ENCODE measurements around the gene TRPM7.
A peak's percentile ranks its signal among the peaks of the same experiment; 100 is the strongest.

Gene TRPM7

GRCh38 chr15:50655555-50655954 is 31.0 kb downstream of the TRPM7 start:
- no peak for TF ChIP-seq SUZ12 (IDR thresholded peaks at IDR 0.05; ENCODE audit: extremely low read depth, insufficient read depth, insufficient read length)
- no peak for TF ChIP-seq YY1 (IDR thresholded peaks at IDR 0.05; ENCODE audit: insufficient read depth, insufficient read length)
- TF ChIP-seq ZNF274 (IDR thresholded peaks at IDR 0.05; ENCODE audit: low read depth, low read length), result no peak

GRCh38 chr15:50653156-50653743 is 33.3 kb downstream of the TRPM7 start:
- no peak overlapping the region for H3K4me3 ChIP-seq (ENCODE audit: insufficient read length, low read depth)
- DNase-seq (ENCODE audit: low read depth, low spot score), result no peak
- TF ChIP-seq ZNF274 (IDR thresholded peaks at IDR 0.05; ENCODE audit: low read depth, low read length) (no peak), YY1 (IDR thresholded peaks at IDR 0.05; ENCODE audit: insufficient read depth, insufficient read length) (no peak), SUZ12 (IDR thresholded peaks at IDR 0.05; ENCODE audit: extremely low read depth, insufficient read depth, insufficient read length) (no peak)
- no peaks in the 10 kb centered on the region for H3K27me3 ChIP-seq (ENCODE audit: insufficient read depth, insufficient read length)
- H3K4me1 ChIP-seq (ENCODE audit: insufficient read depth, insufficient read length), result no peaks in the 10 kb centered on the region
- no peaks in the 10 kb centered on the region for H3K9me3 ChIP-seq (ENCODE audit: insufficient read depth, low read length)
- H3K36me3 ChIP-seq (ENCODE audit: insufficient read depth, insufficient read length, low read length), result peaks cover 46% of the 10 kb centered on the region
- H3K9ac ChIP-seq (ENCODE audit: insufficient read length, low read depth), result no peak overlapping the region

More at GRCh38 chr15:50655555-50655954, 31.0 kb downstream of the TRPM7 start:
- no peaks in the 10 kb centered on the region for H3K27me3 ChIP-seq (ENCODE audit: insufficient read depth, insufficient read length)
- H3K9me3 ChIP-seq (ENCODE audit: insufficient read depth, low read length), result no peaks in the 10 kb centered on the region
- no peaks in the 10 kb centered on the region for H3K4me1 ChIP-seq (ENCODE audit: insufficient read depth, insufficient read length)
- H3K36me3 ChIP-seq (ENCODE audit: insufficient read depth, insufficient read length, low read length), result peaks cover 27% of the 10 kb centered on the region
- H3K9ac ChIP-seq (ENCODE audit: insufficient read length, low read depth), result no peak overlapping the region
- DNase-seq (ENCODE audit: low read depth, low spot score), result no peak
- no peak overlapping the region for H3K4me3 ChIP-seq (ENCODE audit: insufficient read length, low read depth)

- H3K4me3 ChIP-seq (ENCODE audit: insufficient read length, low read depth), result no peak overlapping the region
- TF ChIP-seq YY1 (IDR thresholded peaks at IDR 0.05; ENCODE audit: insufficient read depth, insufficient read length) (no peak), ZNF274 (IDR thresholded peaks at IDR 0.05; ENCODE audit: low read depth, low read length) (no peak), SUZ12 (IDR thresholded peaks at IDR 0.05; ENCODE audit: extremely low read depth, insufficient read depth, insufficient read length) (no peak)
- H3K9ac ChIP-seq (ENCODE audit: insufficient read length, low read depth), result no peak overlapping the region
- peaks cover 51% of the 10 kb centered on the region for H3K36me3 ChIP-seq (ENCODE audit: insufficient read depth, insufficient read length, low read length)
- H3K4me1 ChIP-seq (ENCODE audit: insufficient read depth, insufficient read length), result no peaks in the 10 kb centered on the region
- H3K9me3 ChIP-seq (ENCODE audit: insufficient read depth, low read length), result no peaks in the 10 kb centered on the region
- DNase-seq (ENCODE audit: low read depth, low spot score), result peak; percentile 35
- no peaks in the 10 kb centered on the region for H3K27me3 ChIP-seq (ENCODE audit: insufficient read depth, insufficient read length)
Observed at GRCh38 chr15:50652671-50653070, 33.9 kb downstream of the TRPM7 start.

GRCh38 chr15:50641318-50641717 is 45.3 kb downstream of the TRPM7 start:
- no peaks in the 10 kb centered on the region for H3K9me3 ChIP-seq (ENCODE audit: insufficient read depth, low read length)
- H3K9ac ChIP-seq (ENCODE audit: insufficient read length, low read depth), result no peak overlapping the region
- H3K36me3 ChIP-seq (ENCODE audit: insufficient read depth, insufficient read length, low read length), result peaks cover 65% of the 10 kb centered on the region
- DNase-seq (ENCODE audit: low read depth, low spot score), result no peak
- H3K27me3 ChIP-seq (ENCODE audit: insufficient read depth, insufficient read length), result no peaks in the 10 kb centered on the region
- no peak for TF ChIP-seq ZNF274 (IDR thresholded peaks at IDR 0.05; ENCODE audit: low read depth, low read length)
- TF ChIP-seq YY1 (IDR thresholded peaks at IDR 0.05; ENCODE audit: insufficient read depth, insufficient read length), result no peak
- no peak for TF ChIP-seq SUZ12 (IDR thresholded peaks at IDR 0.05; ENCODE audit: extremely low read depth, insufficient read depth, insufficient read length)
- H3K4me3 ChIP-seq (ENCODE audit: insufficient read length, low read depth), result no peak overlapping the region
- H3K4me1 ChIP-seq (ENCODE audit: insufficient read depth, insufficient read length), result no peaks in the 10 kb centered on the region

- DNase-seq (ENCODE audit: low read depth, low spot score), result no peak
- no peaks in the 10 kb centered on the region for H3K27me3 ChIP-seq (ENCODE audit: insufficient read depth, insufficient read length)
- TF ChIP-seq SUZ12 (IDR thresholded peaks at IDR 0.05; ENCODE audit: extremely low read depth, insufficient read depth, insufficient read length), result no peak
- TF ChIP-seq YY1 (IDR thresholded peaks at IDR 0.05; ENCODE audit: insufficient read depth, insufficient read length), result no peak
- no peak for TF ChIP-seq ZNF274 (IDR thresholded peaks at IDR 0.05; ENCODE audit: low read depth, low read length)
- H3K36me3 ChIP-seq (ENCODE audit: insufficient read depth, insufficient read length, low read length), result peaks cover 69% of the 10 kb centered on the region
- H3K9me3 ChIP-seq (ENCODE audit: insufficient read depth, low read length), result no peaks in the 10 kb centered on the region
- H3K4me1 ChIP-seq (ENCODE audit: insufficient read depth, insufficient read length), result no peaks in the 10 kb centered on the region
- H3K9ac ChIP-seq (ENCODE audit: insufficient read length, low read depth), result no peak overlapping the region
- H3K4me3 ChIP-seq (ENCODE audit: insufficient read length, low read depth), result no peak overlapping the region
Observed at GRCh38 chr15:50636146-50636545, 50.5 kb downstream of the TRPM7 start.

GRCh38 chr15:50633653-50634052 is 52.9 kb downstream of the TRPM7 start:
- TF ChIP-seq ZNF274 (IDR thresholded peaks at IDR 0.05; ENCODE audit: low read depth, low read length) (no peak), YY1 (IDR thresholded peaks at IDR 0.05; ENCODE audit: insufficient read depth, insufficient read length) (no peak), SUZ12 (IDR thresholded peaks at IDR 0.05; ENCODE audit: extremely low read depth, insufficient read depth, insufficient read length) (no peak)
- no peak for DNase-seq (ENCODE audit: low read depth, low spot score)
- Histone ChIP-seq H3K9ac (ENCODE audit: insufficient read length, low read depth) (no peak overlapping the region), H3K9me3 (ENCODE audit: insufficient read depth, low read length) (no peaks in the 10 kb centered on the region), H3K4me3 (ENCODE audit: insufficient read length, low read depth) (no peak overlapping the region), H3K4me1 (ENCODE audit: insufficient read depth, insufficient read length) (no peaks in the 10 kb centered on the region), H3K36me3 (ENCODE audit: insufficient read depth, insufficient read length, low read length) (peaks cover 67% of the 10 kb centered on the region), H3K27me3 (ENCODE audit: insufficient read depth, insufficient read length) (no peaks in the 10 kb centered on the region)

GRCh38 chr15:50628421-50628820 is 58.2 kb downstream of the TRPM7 start:
- H3K4me3 ChIP-seq (ENCODE audit: insufficient read length, low read depth), result no peak overlapping the region
- H3K9me3 ChIP-seq (ENCODE audit: insufficient read depth, low read length), result no peaks in the 10 kb centered on the region
- no peak for DNase-seq (ENCODE audit: low read depth, low spot score)
- peaks cover 55% of the 10 kb centered on the region for H3K36me3 ChIP-seq (ENCODE audit: insufficient read depth, insufficient read length, low read length)
- no peaks in the 10 kb centered on the region for H3K4me1 ChIP-seq (ENCODE audit: insufficient read depth, insufficient read length)
- no peak overlapping the region for H3K9ac ChIP-seq (ENCODE audit: insufficient read length, low read depth)
- no peaks in the 10 kb centered on the region for H3K27me3 ChIP-seq (ENCODE audit: insufficient read depth, insufficient read length)
- TF ChIP-seq SUZ12 (IDR thresholded peaks at IDR 0.05; ENCODE audit: extremely low read depth, insufficient read depth, insufficient read length) (no peak), YY1 (IDR thresholded peaks at IDR 0.05; ENCODE audit: insufficient read depth, insufficient read length) (no peak), ZNF274 (IDR thresholded peaks at IDR 0.05; ENCODE audit: low read depth, low read length) (no peak)
